ENCODE measurements around the gene CDK6. TPM values are rescaled to one million over a fixed set of nuclear protein-coding genes. Genes with fewer than 3 reads are reported as not detected.

The CDK6 gene
- total and polyA plus RNA-seq, 10 donors: 0.91 to 37.8 (median 25.5) TPM

GRCh38 chr7:92709150-92709549 is 127.2 kb downstream of the CDK6 start:
- intact Hi-C loops (cut with DNase I; ENCODE audit: low total_unique reads): no loop called here
- H3K9me3 ChIP-seq: peaks cover 0 to 5% (median 0%) of the 10 kb centered on the region in 8 donors
- no peak for DNase-seq
- no peak overlapping the region for H3K27ac ChIP-seq
- H3K4me3 ChIP-seq: no peak overlapping the region
- 81 to 91% (median 89%) methylated on average over 2 of the region's 2 CpGs for WGBS, 5 donors
- H3K27me3 ChIP-seq (replicated peaks in 1 of 7): no peaks in the 10 kb centered on the region
- TF ChIP-seq POLR2A (IDR thresholded peaks at IDR 0.05): no peak
- TF ChIP-seq CTCF (IDR thresholded peaks at IDR 0.05 in 8 of 11, conservative IDR thresholded peaks at IDR 0.05 in 3 of 11): no peak
- TF ChIP-seq POLR2AphosphoS5 (IDR thresholded peaks at IDR 0.05): no peak
- H3K36me3 ChIP-seq: no peaks in the 10 kb centered on the region
- no peaks in the 10 kb centered on the region for H3K4me1 ChIP-seq

- DNase-seq: no peak
- Histone ChIP-seq H3K9me3 (peaks cover 0 to 5% (median 0%) of the 10 kb centered on the region in 8 donors), H3K4me3 (no peak overlapping the region), H3K4me1 (no peaks in the 10 kb centered on the region), H3K27ac (no peak overlapping the region), H3K27me3 (replicated peaks in 1 of 7) (no peaks in the 10 kb centered on the region), H3K36me3 (no peaks in the 10 kb centered on the region)
- TF ChIP-seq CTCF (IDR thresholded peaks at IDR 0.05 in 8 of 11, conservative IDR thresholded peaks at IDR 0.05 in 3 of 11): no peak
- 70 to 85% (median 74%) methylated on average over 5 of the region's 5 CpGs for WGBS, 5 donors
- intact Hi-C loops (cut with DNase I; ENCODE audit: low total_unique reads): no loop called here
Observed at GRCh38 chr7:92708111-92709042, 128.0 kb downstream of the CDK6 start.

GRCh38 chr7:92707435-92707834 is 128.9 kb downstream of the CDK6 start:
- Histone ChIP-seq H3K9me3 (peaks cover 0 to 5% (median 0%) of the 10 kb centered on the region in 8 donors), H3K27ac (no peak overlapping the region), H3K36me3 (no peaks in the 10 kb centered on the region), H3K4me3 (no peak overlapping the region), H3K4me1 (no peaks in the 10 kb centered on the region), H3K27me3 (replicated peaks in 1 of 7) (no peaks in the 10 kb centered on the region)
- no peak for DNase-seq
- 93 to 98% (median 95%) methylated on average over 3 of the region's 3 CpGs for WGBS, 5 donors
- TF ChIP-seq POLR2AphosphoS5 (IDR thresholded peaks at IDR 0.05) (no peak), CTCF (IDR thresholded peaks at IDR 0.05 in 8 of 11, conservative IDR thresholded peaks at IDR 0.05 in 3 of 11) (no peak), POLR2A (IDR thresholded peaks at IDR 0.05) (no peak)
- intact Hi-C loops (cut with DNase I; ENCODE audit: low total_unique reads): no loop called here

- WGBS, 5 donors: 69 to 87% (median 79%) methylated on average over 2 of the region's 2 CpGs
Observed at GRCh38 chr7:92706563-92706962, 129.8 kb downstream of the CDK6 start.

More at GRCh38 chr7:92706563-92706962, 129.8 kb downstream of the CDK6 start:
- H3K36me3 ChIP-seq: no peaks in the 10 kb centered on the region
- H3K4me3 ChIP-seq: no peak overlapping the region
- no peak overlapping the region for H3K27ac ChIP-seq
- H3K9me3 ChIP-seq: peaks cover 0 to 5% (median 0%) of the 10 kb centered on the region in 8 donors
- no peak for TF ChIP-seq POLR2A (IDR thresholded peaks at IDR 0.05)
- TF ChIP-seq CTCF (IDR thresholded peaks at IDR 0.05 in 8 of 11, conservative IDR thresholded peaks at IDR 0.05 in 3 of 11): no peak
- no peak for TF ChIP-seq POLR2AphosphoS5 (IDR thresholded peaks at IDR 0.05)
- no peaks in the 10 kb centered on the region for H3K27me3 ChIP-seq (replicated peaks in 1 of 7)
- H3K4me1 ChIP-seq: no peaks in the 10 kb centered on the region
- intact Hi-C loops (cut with DNase I; ENCODE audit: low total_unique reads): no loop called here
- no peak for DNase-seq

All from spleen (tissue), 11 donors.